ENCODE data around the gene NIPSNAP3A. TPM values are rescaled to one million over a fixed set of nuclear protein-coding genes. Genes with fewer than 3 reads are reported as not detected.
A peak's percentile ranks its signal among the peaks of the same experiment; 100 is the strongest.
"Not testable (repeated sequence)": the region's sequence is repeated elsewhere in the genome, so short reads cannot be mapped to it uniquely, and the experiment has no call there.

NIPSNAP3A gene
- total RNA-seq (47.5 TPM), polyA plus RNA-seq (ENCODE audit: insufficient read depth in 1 of 8, insufficient read length in 8 of 8, low replicate concordance in 1 of 8) (10 to 100 TPM; 49.9 to 63.2 (median 55.8) TPM)
- long read RNA-seq, donor 1, transcript NIPSNAP3A-201 (6 exons, 1,633 nt): major isoform, 8 of 34 reads
- long read RNA-seq, donor 1, partial matches to known transcripts: 26 of 34 reads
- long read RNA-seq, donor 1, other reads (novel, unspliced or antisense): 0 of 34 reads
- long read RNA-seq, donor 2, partial matches to known transcripts: 0 of 3 reads
- long read RNA-seq, donor 2, other reads (novel, unspliced or antisense): 0 of 3 reads
- long read RNA-seq, donor 3, transcript NIPSNAP3A-201 (6 exons, 1,633 nt): major isoform, 27 of 54 reads
- long read RNA-seq, donor 3, partial matches to known transcripts: 26 of 54 reads
- long read RNA-seq, donor 3, other reads (novel, unspliced or antisense): 0 of 54 reads
- long read RNA-seq, donor 4, transcript NIPSNAP3A-201 (6 exons, 1,633 nt): major isoform, 19 of 27 reads
- long read RNA-seq, donor 4, partial matches to known transcripts: 8 of 27 reads
- long read RNA-seq, donor 4, other reads (novel, unspliced or antisense): 0 of 27 reads
- long read RNA-seq, donor 5, transcript NIPSNAP3A-201 (6 exons, 1,633 nt): major isoform, 68 of 130 reads
- long read RNA-seq, donor 5, partial matches to known transcripts: 62 of 130 reads
- long read RNA-seq, donor 5, other reads (novel, unspliced or antisense): 0 of 130 reads
- long read RNA-seq, donor 6, transcript NIPSNAP3A-201 (6 exons, 1,633 nt): major isoform, 53 of 105 reads
- long read RNA-seq, donor 6, partial matches to known transcripts: 46 of 105 reads
- long read RNA-seq, donor 6, other reads (novel, unspliced or antisense): 6 of 105 reads
- long read RNA-seq, donor 7, transcript NIPSNAP3A-201 (6 exons, 1,633 nt): major isoform, 41 of 87 reads
- long read RNA-seq, donor 7, partial matches to known transcripts: 46 of 87 reads
- long read RNA-seq, donor 7, other reads (novel, unspliced or antisense): 0 of 87 reads
- long read RNA-seq, donor 8, transcript NIPSNAP3A-201 (6 exons, 1,633 nt): major isoform, 21 of 34 reads
- long read RNA-seq, donor 8, partial matches to known transcripts: 13 of 34 reads
- long read RNA-seq, donor 8, other reads (novel, unspliced or antisense): 0 of 34 reads
- long read RNA-seq, donor 9, transcript NIPSNAP3A-201 (6 exons, 1,633 nt): major isoform, 34 of 67 reads
- long read RNA-seq, donor 9, partial matches to known transcripts: 33 of 67 reads
- long read RNA-seq, donor 9, other reads (novel, unspliced or antisense): 0 of 67 reads
- long read RNA-seq, donor 10, transcript NIPSNAP3A-201 (6 exons, 1,633 nt): major isoform, 42 of 71 reads
- long read RNA-seq, donor 10, partial matches to known transcripts: 29 of 71 reads
- long read RNA-seq, donor 10, other reads (novel, unspliced or antisense): 0 of 71 reads
- long read RNA-seq, donor 11, transcript NIPSNAP3A-201 (6 exons, 1,633 nt): major isoform, 36 of 69 reads
- long read RNA-seq, donor 11, partial matches to known transcripts: 33 of 69 reads
- long read RNA-seq, donor 11, other reads (novel, unspliced or antisense): 0 of 69 reads

DNA sequence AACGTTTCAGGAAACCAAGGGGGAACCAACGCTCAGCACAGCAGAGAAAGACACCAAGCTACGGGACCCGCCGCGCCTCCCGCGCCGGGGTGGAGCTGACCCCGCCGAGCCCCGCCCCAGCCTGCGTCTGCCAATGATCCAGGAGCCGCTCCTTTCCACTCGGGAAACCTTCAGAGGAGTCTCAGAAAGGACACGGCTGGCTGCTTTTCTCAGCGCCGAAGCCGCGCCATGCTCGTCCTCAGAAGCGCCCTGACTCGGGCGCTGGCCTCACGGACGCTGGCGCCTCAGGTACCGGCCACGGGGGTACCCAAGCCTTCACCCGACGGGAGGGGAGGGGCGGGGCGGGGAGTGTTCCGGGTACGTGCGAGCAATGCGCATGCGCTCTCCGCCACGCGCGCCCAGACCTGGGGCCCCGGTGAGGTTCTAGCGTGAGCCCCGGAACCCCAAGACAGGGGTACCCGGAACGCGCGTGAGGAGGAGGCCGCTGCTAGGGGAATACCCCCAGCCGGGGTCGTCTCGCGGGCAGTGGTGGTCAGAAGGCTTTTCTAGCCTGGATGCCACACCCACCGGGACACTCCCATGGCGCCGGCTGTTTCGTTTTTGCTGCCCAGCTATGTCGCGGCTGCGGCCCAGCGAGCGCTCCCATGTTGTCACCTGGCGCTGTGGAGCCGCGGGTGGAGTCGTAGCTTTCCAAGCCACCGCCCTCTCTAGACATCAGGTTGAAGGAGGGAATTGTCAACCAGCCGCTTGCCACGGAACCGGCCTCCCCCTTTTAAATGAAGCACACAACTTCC lies at the start of gene NIPSNAP3A:
TSS of gene NIPSNAP3A (plus strand) at position 119 of the 794 bp plus-strand sequence. CDS start at position 229, 110 bp downstream.
- Histone ChIP-seq H3K27me3 (ENCODE audit: control insufficient read depth, insufficient read depth, low read length) (no peaks in the 10 kb centered on the region), H3K27ac (ENCODE audit: low read length) (peak within 1 kb of the TSS; percentile 95), H3K36me3 (ENCODE audit: control insufficient read depth, insufficient read depth, low read length) (peaks cover 4% of the 10 kb centered on the region), H3K9me3 (replicated peaks; ENCODE audit: control insufficient read depth, low read depth, low read length) (no peaks in the 10 kb centered on the region), H3K4me1 (ENCODE audit: control insufficient read depth, insufficient read depth, low read length) (peaks cover 6% of the 10 kb centered on the region), H3K4me3 (ENCODE audit: low read length) (peak within 1 kb of the TSS; percentile 90)
- under 1% methylated on average over 71 of the region's 71 CpGs for WGBS (ENCODE audit: insufficient coverage)
- peak; percentile 93 for DNase-seq

DNA sequence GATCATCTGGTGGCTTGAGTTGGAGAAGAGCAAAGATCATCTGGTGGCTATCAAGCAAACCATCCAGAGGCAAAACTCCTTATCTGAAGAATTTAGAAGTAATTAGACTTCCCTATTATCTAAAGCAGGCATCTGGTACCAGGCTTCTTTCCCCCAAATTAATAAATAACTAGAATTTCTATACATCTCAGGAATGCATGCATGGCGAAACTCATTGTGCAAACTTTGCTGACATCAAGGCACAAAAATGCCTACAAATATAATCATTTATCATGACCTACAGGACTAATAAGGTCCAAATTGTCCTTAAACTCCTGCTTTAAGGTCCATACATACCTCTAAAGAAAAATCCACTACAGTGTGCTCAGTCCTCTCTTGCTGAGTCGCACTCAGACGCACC lies 47.2 kb upstream of the NIPSNAP3A start:
- WGBS (ENCODE audit: insufficient coverage): 90% methylated on average over 3 of the region's 3 CpGs
- no peak for DNase-seq

DNA sequence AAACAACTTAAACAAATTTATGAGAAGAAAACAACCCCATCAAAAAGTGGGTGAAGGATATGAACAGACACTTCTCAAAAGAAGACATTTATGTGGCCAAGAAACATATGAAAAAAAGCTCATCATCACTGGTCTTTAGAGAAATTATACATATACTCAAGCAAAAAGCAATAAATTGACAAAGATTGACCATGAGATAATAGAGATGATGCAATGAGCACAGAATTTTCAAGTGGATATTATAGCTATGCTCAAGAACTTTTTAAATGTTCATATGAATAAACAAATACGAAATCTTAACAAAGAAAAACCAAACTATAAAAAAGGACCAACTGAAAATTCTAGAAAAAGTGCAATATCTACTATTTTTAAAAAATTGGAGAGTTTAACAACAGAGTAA lies 38.7 kb upstream of the NIPSNAP3A start:
- not testable (repeated sequence) for H3K9me3 ChIP-seq (replicated peaks; ENCODE audit: control insufficient read depth, low read depth, low read length); H3K27me3 ChIP-seq (ENCODE audit: control insufficient read depth, insufficient read depth, low read length); DNase-seq; H3K4me1 ChIP-seq (ENCODE audit: control insufficient read depth, insufficient read depth, low read length); H3K36me3 ChIP-seq (ENCODE audit: control insufficient read depth, insufficient read depth, low read length); H3K27ac ChIP-seq (ENCODE audit: low read length); H3K4me3 ChIP-seq (ENCODE audit: low read length)
- no CpG with 5 or more reads among the region's 1 CpG for WGBS (ENCODE audit: insufficient coverage)

More for the DNA sequence above, 47.2 kb upstream of the NIPSNAP3A start:
- Histone ChIP-seq H3K27me3 (ENCODE audit: control insufficient read depth, insufficient read depth, low read length) (no peaks in the 10 kb centered on the region), H3K4me3 (ENCODE audit: low read length) (no peak overlapping the region), H3K36me3 (ENCODE audit: control insufficient read depth, insufficient read depth, low read length) (no peaks in the 10 kb centered on the region), H3K9me3 (replicated peaks; ENCODE audit: control insufficient read depth, low read depth, low read length) (no peaks in the 10 kb centered on the region), H3K4me1 (ENCODE audit: control insufficient read depth, insufficient read depth, low read length) (no peaks in the 10 kb centered on the region), H3K27ac (ENCODE audit: low read length) (no peak overlapping the region)

DNA sequence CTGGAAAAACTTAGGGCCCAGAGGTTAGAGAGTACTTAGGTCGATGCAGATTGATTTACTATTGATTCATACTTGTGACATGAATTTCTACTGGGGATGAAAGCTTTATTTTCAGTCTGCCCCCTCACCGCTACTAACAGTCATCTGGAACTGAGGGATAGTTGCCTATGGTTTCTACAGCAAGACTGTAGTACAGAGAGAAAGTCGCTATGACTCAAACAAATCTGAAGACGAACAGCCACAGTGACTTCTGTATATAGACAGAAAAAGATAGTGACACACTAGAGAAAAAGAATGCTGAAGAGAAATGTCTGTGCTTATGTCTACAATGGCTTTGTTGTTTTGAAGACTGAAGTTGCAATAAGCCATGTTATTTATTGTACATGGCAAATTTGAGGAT lies 35.9 kb upstream of the NIPSNAP3A start:
- WGBS (ENCODE audit: insufficient coverage): 90% methylated on average over 2 of the region's 4 CpGs
- no peak overlapping the region for H3K27ac ChIP-seq (ENCODE audit: low read length)

GRCh38 chr9:104725014-104725413 lies 22.5 kb upstream of the NIPSNAP3A start:
- H3K9me3 ChIP-seq (replicated peaks; ENCODE audit: control insufficient read depth, low read depth, low read length): no peaks in the 10 kb centered on the region
- no peak for DNase-seq

More for the DNA sequence above, 35.9 kb upstream of the NIPSNAP3A start:
- no peaks in the 10 kb centered on the region for H3K9me3 ChIP-seq (replicated peaks; ENCODE audit: control insufficient read depth, low read depth, low read length)
- H3K27me3 ChIP-seq (ENCODE audit: control insufficient read depth, insufficient read depth, low read length): no peaks in the 10 kb centered on the region
- no peaks in the 10 kb centered on the region for H3K36me3 ChIP-seq (ENCODE audit: control insufficient read depth, insufficient read depth, low read length)
- no peak overlapping the region for H3K4me3 ChIP-seq (ENCODE audit: low read length)
- no peaks in the 10 kb centered on the region for H3K4me1 ChIP-seq (ENCODE audit: control insufficient read depth, insufficient read depth, low read length)
- DNase-seq: no peak

GRCh38 chr9:104738452-104738851 lies 9.0 kb upstream of the NIPSNAP3A start:
- WGBS (ENCODE audit: insufficient coverage): 71% methylated on average over 2 of the region's 3 CpGs
- no peak for DNase-seq
- H3K27ac ChIP-seq (ENCODE audit: low read length): no peak overlapping the region

More at GRCh38 chr9:104725014-104725413, 22.5 kb upstream of the NIPSNAP3A start:
- Histone ChIP-seq H3K36me3 (ENCODE audit: control insufficient read depth, insufficient read depth, low read length) (no peaks in the 10 kb centered on the region), H3K27me3 (ENCODE audit: control insufficient read depth, insufficient read depth, low read length) (no peaks in the 10 kb centered on the region), H3K27ac (ENCODE audit: low read length) (no peak overlapping the region), H3K4me1 (ENCODE audit: control insufficient read depth, insufficient read depth, low read length) (no peaks in the 10 kb centered on the region), H3K4me3 (ENCODE audit: low read length) (no peak overlapping the region)
- 90% methylated on average over 4 of the region's 5 CpGs for WGBS (ENCODE audit: insufficient coverage)

DNA sequence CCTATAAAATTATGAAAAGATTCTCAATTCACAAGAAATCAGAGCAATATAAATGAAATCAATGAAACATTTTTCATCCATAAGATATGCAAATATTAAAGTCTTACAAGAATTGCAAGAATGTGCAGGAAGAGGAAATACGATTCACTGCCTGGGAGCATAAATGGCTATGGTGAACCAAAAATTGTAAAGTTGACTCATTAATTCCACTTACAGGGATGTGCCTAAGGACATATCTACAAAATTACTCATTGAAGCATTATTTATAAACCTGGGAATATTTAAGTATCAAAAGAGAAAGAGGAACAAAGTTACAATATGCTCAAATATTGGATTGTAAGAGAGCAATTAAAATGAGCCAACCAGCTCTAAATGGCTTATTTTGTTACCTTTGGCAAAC lies 6.9 kb upstream of the NIPSNAP3A start:
- Histone ChIP-seq H3K9me3 (replicated peaks; ENCODE audit: control insufficient read depth, low read depth, low read length) (no peaks in the 10 kb centered on the region), H3K27ac (ENCODE audit: low read length) (no peak overlapping the region), H3K4me3 (ENCODE audit: low read length) (no peak overlapping the region), H3K36me3 (ENCODE audit: control insufficient read depth, insufficient read depth, low read length) (no peaks in the 10 kb centered on the region), H3K4me1 (ENCODE audit: control insufficient read depth, insufficient read depth, low read length) (no peaks in the 10 kb centered on the region), H3K27me3 (ENCODE audit: control insufficient read depth, insufficient read depth, low read length) (no peaks in the 10 kb centered on the region)
- WGBS (ENCODE audit: insufficient coverage): no CpG with 5 or more reads among the region's 1 CpG
- no peak for DNase-seq

More at GRCh38 chr9:104738452-104738851, 9.0 kb upstream of the NIPSNAP3A start:
- no peaks in the 10 kb centered on the region for H3K27me3 ChIP-seq (ENCODE audit: control insufficient read depth, insufficient read depth, low read length)
- no peaks in the 10 kb centered on the region for H3K4me1 ChIP-seq (ENCODE audit: control insufficient read depth, insufficient read depth, low read length)
- H3K9me3 ChIP-seq (replicated peaks; ENCODE audit: control insufficient read depth, low read depth, low read length): no peaks in the 10 kb centered on the region
- H3K4me3 ChIP-seq (ENCODE audit: low read length): no peak overlapping the region
- H3K36me3 ChIP-seq (ENCODE audit: control insufficient read depth, insufficient read depth, low read length): no peaks in the 10 kb centered on the region

DNA sequence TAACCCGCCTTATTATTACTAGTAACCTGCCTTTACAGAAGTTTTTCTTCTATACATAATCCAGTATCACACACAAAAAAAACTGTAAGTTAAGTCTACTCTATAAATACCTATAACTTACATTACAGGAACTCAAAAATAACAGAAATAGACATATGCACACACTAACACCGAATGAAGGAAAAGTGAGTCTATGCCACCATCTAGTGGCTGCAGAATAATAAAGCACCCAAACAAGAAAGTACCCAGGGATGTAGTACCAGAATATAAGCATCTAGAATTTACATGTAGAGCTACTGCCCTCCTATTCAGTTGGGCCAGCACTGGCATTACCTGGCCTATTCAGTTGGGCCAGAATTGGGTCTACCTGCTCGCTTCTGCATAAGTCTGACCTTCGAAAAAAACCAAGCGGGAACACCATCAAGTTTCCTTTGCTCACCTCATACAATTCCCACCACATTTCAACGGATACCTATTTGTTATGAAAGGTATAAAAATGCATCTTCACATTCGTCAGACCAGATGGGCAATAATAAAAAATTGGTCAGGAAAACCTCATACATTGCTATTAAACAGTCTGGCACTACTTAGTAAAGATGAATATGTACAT lies 4.0 kb upstream of the NIPSNAP3A start:
- H3K27ac ChIP-seq (ENCODE audit: low read length): no peak overlapping the region
- H3K36me3 ChIP-seq (ENCODE audit: control insufficient read depth, insufficient read depth, low read length): no peaks in the 10 kb centered on the region
- no peaks in the 10 kb centered on the region for H3K9me3 ChIP-seq (replicated peaks; ENCODE audit: control insufficient read depth, low read depth, low read length)
- no CpG with 5 or more reads among the region's 7 CpGs for WGBS (ENCODE audit: insufficient coverage)
- no peaks in the 10 kb centered on the region for H3K27me3 ChIP-seq (ENCODE audit: control insufficient read depth, insufficient read depth, low read length)
- peaks cover 2% of the 10 kb centered on the region for H3K4me1 ChIP-seq (ENCODE audit: control insufficient read depth, insufficient read depth, low read length)
- DNase-seq: peak; percentile 82
- H3K4me3 ChIP-seq (ENCODE audit: low read length): no peak overlapping the region
